Globus pallidus (tissue), 1 donor: ENCODE measurements around the gene STRN.
A peak's percentile ranks its signal among the peaks of the same experiment; 100 is the strongest.
"Not testable (repeated sequence)": the region's sequence is repeated elsewhere in the genome, so short reads cannot be mapped to it uniquely, and the experiment has no call there.

Source experiments
- DNase-seq: peaks from one replicate; pipeline ENCODE4 v3.0.0-alpha.2; 2015; ENCODE audit warnings: low spot score

The STRN gene, protein sequence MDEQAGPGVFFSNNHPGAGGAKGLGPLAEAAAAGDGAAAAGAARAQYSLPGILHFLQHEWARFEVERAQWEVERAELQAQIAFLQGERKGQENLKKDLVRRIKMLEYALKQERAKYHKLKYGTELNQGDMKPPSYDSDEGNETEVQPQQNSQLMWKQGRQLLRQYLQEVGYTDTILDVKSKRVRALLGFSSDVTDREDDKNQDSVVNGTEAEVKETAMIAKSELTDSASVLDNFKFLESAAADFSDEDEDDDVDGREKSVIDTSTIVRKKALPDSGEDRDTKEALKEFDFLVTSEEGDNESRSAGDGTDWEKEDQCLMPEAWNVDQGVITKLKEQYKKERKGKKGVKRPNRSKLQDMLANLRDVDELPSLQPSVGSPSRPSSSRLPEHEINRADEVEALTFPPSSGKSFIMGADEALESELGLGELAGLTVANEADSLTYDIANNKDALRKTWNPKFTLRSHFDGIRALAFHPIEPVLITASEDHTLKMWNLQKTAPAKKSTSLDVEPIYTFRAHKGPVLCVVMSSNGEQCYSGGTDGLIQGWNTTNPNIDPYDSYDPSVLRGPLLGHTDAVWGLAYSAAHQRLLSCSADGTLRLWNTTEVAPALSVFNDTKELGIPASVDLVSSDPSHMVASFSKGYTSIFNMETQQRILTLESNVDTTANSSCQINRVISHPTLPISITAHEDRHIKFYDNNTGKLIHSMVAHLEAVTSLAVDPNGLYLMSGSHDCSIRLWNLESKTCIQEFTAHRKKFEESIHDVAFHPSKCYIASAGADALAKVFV

DNA sequence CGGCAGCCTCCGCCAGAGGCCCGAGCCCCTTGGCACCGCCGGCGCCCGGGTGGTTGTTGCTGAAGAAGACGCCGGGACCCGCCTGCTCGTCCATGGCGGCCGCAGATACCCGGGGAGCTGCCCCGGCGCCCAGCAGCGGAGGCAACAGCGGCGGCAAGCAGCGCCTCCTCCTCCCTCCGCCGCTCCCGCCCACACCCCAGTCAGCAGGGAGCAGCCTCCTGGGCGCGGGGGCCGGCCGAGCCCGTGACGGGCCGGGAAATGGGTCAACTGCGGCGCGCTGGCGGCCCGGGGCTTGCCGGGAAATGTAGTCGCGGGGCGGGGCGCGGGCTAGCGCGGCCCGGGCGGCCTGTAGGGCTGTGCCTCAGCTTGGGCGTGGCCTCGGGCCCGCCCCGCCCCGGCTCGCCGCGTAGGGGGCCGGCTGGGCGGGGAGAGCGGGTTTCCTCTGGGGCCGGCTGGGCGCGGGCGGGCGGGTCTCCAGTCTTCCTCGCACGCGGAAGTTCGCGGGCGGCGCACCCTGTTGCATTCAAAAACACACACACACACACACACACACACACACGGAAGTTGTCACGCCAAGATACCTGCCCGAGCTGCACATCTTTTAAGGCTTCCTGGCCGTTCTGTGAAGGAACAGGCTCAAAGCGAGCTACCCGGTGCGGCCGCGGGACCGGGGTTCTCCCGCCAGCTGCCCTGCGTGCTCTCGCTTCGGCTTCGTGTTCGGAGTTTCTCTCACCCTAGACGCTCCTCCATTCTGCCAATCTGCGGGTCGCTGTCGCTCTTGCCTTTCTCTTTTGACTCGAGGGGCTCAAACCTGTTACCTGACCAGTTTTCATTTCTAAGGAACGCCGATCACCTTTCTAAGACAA, at the start of gene STRN:
TSS of gene STRN (minus strand) at position 167 of the 866 bp plus-strand sequence. CDS start at position 94, 73 bp downstream.
- peak; percentile 97 for DNase-seq

DNA sequence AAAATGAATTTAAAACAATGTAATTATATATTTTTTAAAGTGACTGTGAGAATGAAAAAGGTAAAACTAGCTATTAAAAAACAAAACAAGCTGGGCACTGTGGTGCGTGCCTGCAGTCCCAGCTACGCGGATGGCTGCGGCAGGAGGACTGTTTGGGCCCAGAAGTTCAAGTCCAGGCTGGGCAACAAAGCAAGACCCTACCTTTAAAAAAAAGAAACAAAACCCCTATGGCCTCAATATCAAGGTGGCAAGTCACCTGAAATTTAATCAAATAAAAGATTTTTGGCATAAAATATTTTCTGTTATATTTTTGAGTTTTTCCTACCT, 46.9 kb upstream of the STRN start:
- DNase-seq, result no peak

GRCh38 chr2:37011130-37011529, 44.8 kb upstream of the STRN start:
- no peak for DNase-seq

- DNase-seq, result peak; percentile 13
Observed at GRCh38 chr2:37005118-37005868, 39.0 kb upstream of the STRN start.

GRCh38 chr2:37000988-37001556, 34.7 kb upstream of the STRN start:
- DNase-seq, result no peak

DNA sequence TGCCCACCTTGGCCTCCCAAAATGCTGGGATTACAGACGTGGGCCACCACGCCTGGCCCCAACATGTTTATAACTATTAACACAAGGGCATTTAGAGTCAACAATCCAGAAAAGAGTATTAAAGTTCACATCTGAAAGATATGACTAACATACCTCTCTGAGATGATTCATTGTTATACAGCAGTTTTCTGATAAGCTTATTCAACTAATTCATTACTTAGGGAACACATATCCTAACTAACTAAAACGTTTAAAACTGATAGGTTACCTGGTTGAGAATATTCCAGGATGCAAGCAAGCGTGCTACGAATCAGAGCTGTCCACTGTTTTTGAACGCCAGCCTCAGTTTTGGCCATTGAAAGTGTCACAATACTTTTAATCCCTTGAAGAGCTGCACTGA, 34.0 kb upstream of the STRN start:
- DNase-seq, result no peak

DNA sequence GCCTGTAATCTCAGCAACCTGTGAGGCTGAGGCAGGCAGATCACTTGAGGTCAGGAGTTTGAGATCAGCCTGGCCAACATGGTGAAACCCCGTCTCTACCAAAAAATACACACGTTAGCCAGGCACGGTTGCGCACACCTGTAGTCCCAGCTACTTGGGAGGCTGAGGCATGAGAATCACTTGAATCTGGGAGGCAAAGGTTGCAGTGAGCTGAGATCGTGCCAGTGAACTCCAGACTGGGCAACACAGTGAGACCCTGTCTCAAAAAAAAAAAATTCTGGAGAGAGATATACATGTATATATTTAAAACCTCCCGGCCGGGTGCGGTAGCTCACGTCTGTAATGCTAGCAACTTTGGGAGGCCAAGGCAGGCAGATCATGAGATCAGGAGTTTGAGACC, 33.1 kb upstream of the STRN start:
- DNase-seq, result not testable (repeated sequence)

DNA sequence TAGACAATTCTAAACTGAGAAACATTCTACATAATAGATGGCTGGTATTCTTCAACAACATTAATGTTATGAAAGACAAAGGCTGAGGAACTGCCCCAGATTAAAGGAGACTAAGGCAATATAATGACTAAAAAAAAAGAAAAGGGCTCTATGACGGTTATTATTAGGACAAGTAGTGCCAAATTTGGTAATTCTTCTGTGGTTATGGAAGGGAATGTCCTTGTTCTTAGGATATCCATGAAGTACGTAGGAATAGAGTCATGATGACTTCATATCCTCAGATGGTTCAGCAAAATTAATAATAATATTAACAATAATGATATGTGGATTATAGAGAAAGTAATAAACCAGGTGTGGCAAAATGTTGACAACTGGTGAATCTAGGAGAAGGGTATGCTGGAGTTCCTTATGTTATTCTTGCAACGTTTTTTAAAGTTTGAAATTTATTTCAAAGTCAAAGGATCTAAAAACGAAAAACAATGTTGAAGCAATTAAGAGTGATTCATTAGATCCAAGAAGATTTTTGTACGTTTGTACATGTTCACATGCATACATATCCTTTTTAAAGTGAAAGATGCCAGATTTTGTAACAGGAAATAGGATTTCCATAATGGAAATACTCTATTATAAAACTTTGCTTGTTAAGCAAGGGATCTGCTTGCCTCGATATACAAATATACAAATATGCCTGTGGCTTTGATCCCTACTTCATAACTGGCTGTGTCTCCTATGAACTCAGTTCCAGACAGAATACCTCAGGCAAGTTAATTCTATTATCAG, 27.7 kb upstream of the STRN start:
- no peak for DNase-seq

GRCh38 chr2:36988008-36988407, 21.7 kb upstream of the STRN start:
- DNase-seq, result no peak

- no peak for DNase-seq
Observed at GRCh38 chr2:36982467-36982866, 16.1 kb upstream of the STRN start.

- DNase-seq, result no peak
Observed at GRCh38 chr2:36981911-36982310, 15.6 kb upstream of the STRN start.

DNA sequence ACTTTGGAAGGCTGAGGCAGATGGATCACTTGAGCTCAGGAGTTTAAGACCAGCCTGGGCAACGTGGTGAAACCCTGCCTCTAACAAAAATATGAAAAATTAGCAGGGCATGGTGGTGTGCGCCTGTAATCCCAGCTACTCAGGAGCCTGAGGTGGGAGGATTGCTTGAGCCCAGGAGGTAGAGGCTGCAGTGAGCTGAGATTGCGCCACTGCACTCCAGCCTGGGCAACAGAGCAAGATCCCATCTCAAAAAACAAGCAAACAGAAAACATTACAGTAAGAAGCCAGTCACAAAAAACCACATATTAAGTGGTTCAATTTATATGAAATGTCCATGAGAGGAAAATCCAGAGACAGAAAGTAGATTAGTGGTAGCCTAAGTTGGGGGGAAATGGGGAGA, 12.7 kb upstream of the STRN start:
- DNase-seq, result not testable (repeated sequence)

DNA sequence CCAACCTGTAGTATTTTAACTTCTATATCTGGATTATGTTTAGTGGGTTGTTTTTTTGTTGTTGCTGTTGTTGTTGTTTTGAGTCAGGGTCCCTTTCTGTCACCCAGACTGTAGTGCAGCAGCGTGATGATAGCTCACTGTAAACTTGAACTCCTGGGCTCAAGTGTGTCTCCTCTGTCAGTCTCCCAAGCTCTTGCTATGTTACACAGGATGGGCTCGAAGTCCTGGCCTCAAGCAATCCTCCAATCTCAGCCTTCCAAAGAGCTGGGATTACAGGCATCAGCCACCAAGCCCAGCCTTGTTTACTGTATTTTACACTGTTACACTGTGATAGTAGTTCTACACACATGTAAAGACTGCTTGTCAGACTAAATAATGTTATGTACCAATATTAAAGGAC, 9.7 kb upstream of the STRN start:
- no peak for DNase-seq

GRCh38 chr2:36975306-36975705, 9.0 kb upstream of the STRN start:
- no peak for DNase-seq

- no peak for DNase-seq
Observed at GRCh38 chr2:36973320-36973719, 7.0 kb upstream of the STRN start.

- no peak for DNase-seq
Observed at GRCh38 chr2:36971990-36972389, 5.7 kb upstream of the STRN start.

- DNase-seq, result peak; percentile 24
Observed at GRCh38 chr2:36967236-36967876, 1.0 kb upstream of the STRN start.

- DNase-seq, result peak; percentile 26
Observed at GRCh38 chr2:36965751-36966369, 476 bp downstream of the STRN start.

- DNase-seq, result no peak
Observed at GRCh38 chr2:36965206-36965605, 1.1 kb downstream of the STRN start.
